CD4-positive, alpha-beta memory T cell (primary cell): Measurements from ENCODE around the gene TMPRSS11B. TPM values are rescaled to one million over a fixed set of nuclear protein-coding genes. Genes with fewer than 3 reads are reported as not detected.
"Not testable (repeated sequence)": the region's sequence is repeated elsewhere in the genome, so short reads cannot be mapped to it uniquely, and the experiment has no call there.

ENCODE experiments used
- CTCF ChIA-PET: fragments of 350-600 bp; sonication (Branson Sonifier 250); formaldehyde crosslinking; loops from one replicate; lab custom pipeline; 2021; ENCODE audit warnings: inconsistent platforms; ENCODE audit not compliant: partially characterized antibody; lab: Charles Lee
- POLR2A ChIA-PET: fragments of 350-600 bp; sonication (Branson Sonifier 250); formaldehyde crosslinking; loops from one replicate; lab custom pipeline; 2021; ENCODE audit not compliant: partially characterized antibody; lab: Charles Lee
- DNase-seq, 5 donors: peaks; one replicate each; pipeline versions ENCODE4 v3.0.0 to v3.0.0-alpha.2; 2020 to 2022; ENCODE audit warnings: mixed read lengths in 1 of 5
- H3K27ac ChIP-seq: one replicate; pipeline ENCODE4 v1.7.0; 2013; ENCODE audit warnings: low read depth, low read length
- H3K27me3 ChIP-seq: 2 replicates; pipeline ENCODE4 v1.7.0; 2013; ENCODE audit warnings: mild to moderate bottlenecking, low read length, moderate library complexity; ENCODE audit not compliant: insufficient read depth
- H3K36me3 ChIP-seq: 2 replicates; pipeline ENCODE4 v1.7.0; 2013; ENCODE audit warnings: mild to moderate bottlenecking, low read length, moderate library complexity; ENCODE audit not compliant: insufficient read depth
- H3K4me1 ChIP-seq: 2 replicates; pipeline ENCODE4 v1.7.0; 2013; ENCODE audit warnings: mild to moderate bottlenecking, low read length, moderate library complexity; ENCODE audit not compliant: insufficient read depth
- H3K4me3 ChIP-seq, 2 donors: one replicate each; pipeline ENCODE4 v1.7.0; 2013; ENCODE audit warnings: low read length in 2 of 2, mild to moderate bottlenecking in 1 of 2
- H3K9me3 ChIP-seq, 2 donors: one replicate each; pipeline ENCODE4 v1.7.0; 2013; ENCODE audit warnings: low read length in 2 of 2, control low read depth in 1 of 2; ENCODE audit not compliant: control insufficient read depth in 1 of 2
- H3K27ac Mint-ChIP-seq, 7 donors: one replicate each; pipeline ENCODE4 v1.8.0; 2020 to 2021; ENCODE audit warnings: mixed read lengths in 7 of 7, mild to moderate bottlenecking in 6 of 7, inconsistent platforms in 3 of 7, moderate library complexity in 3 of 7
- H3K27me3 Mint-ChIP-seq, 2 donors: one replicate each; pipeline ENCODE4 v1.8.0; 2020 to 2021; ENCODE audit warnings: mixed read lengths in 2 of 2
- H3K36me3 Mint-ChIP-seq, 2 donors: one replicate each; pipeline ENCODE4 v1.8.0; 2020 to 2021; ENCODE audit warnings: mixed read lengths in 2 of 2, inconsistent platforms in 1 of 2, mild to moderate bottlenecking in 1 of 2
- H3K4me1 Mint-ChIP-seq, 4 donors: one replicate each; pipeline ENCODE4 v1.8.0; 2020 to 2021; ENCODE audit warnings: mixed read lengths in 4 of 4, mild to moderate bottlenecking in 1 of 4
- H3K4me3 Mint-ChIP-seq, 8 donors: one replicate each; pipeline ENCODE4 v1.8.0; 2020 to 2021; ENCODE audit warnings: mixed read lengths in 8 of 8, mild to moderate bottlenecking in 7 of 8, moderate library complexity in 6 of 8, inconsistent platforms in 3 of 8
- H3K9me3 Mint-ChIP-seq, 8 donors: one replicate each; pipeline ENCODE4 v1.8.0; 2020 to 2021; ENCODE audit warnings: mixed read lengths in 8 of 8, mild to moderate bottlenecking in 5 of 8, inconsistent platforms in 3 of 8, moderate library complexity in 1 of 8
- intact Hi-C: fragments of 100-400 bp; cut with micrococcal nuclease; formaldehyde crosslinking; loops from one replicate; pipeline ENCODE4 v1.15.1; 2023
- polyA plus RNA-seq, 2 donors: library from polyadenylated mRNA; unstranded; fragments of 300-500 nt; fragmentation: Illumina TruSeq; gene quantifications; one replicate each; pipeline ENCODE4 v1.2.3, GENCODE V29; 2021
- total RNA-seq, 2 experiments: library from RNA; stranded (reverse); gene quantifications; one replicate each; pipeline ENCODE4 v1.2.3, GENCODE V29; 2021

TMPRSS11B gene
- total and polyA plus RNA-seq, 4 experiments from 2014 or later: not detected

- Histone ChIP-seq H3K4me3 (no peak overlapping the region), H3K9me3 (no peaks in the 10 kb centered on the region), H3K36me3 (no peaks in the 10 kb centered on the region), H3K27me3 (no peaks in the 10 kb centered on the region), H3K27ac (no peak overlapping the region), H3K4me1 (no peaks in the 10 kb centered on the region)
- DNase-seq: no peak
- intact Hi-C loops: no loop called here
- no peak overlapping the region for H3K4me3 Mint-ChIP-seq
- H3K9me3 Mint-ChIP-seq: peaks cover 0 to 4% (median 0%) of the 10 kb centered on the region in 8 donors
- no peaks in the 10 kb centered on the region for H3K4me1 Mint-ChIP-seq
- H3K27me3 Mint-ChIP-seq: peaks cover 7 to 9% of the 10 kb centered on the region in 2 donors
- ChIA-PET POLR2A (no interaction called here), CTCF (no interaction called here)
- no peak overlapping the region for H3K27ac Mint-ChIP-seq
- no peaks in the 10 kb centered on the region for H3K36me3 Mint-ChIP-seq
Measured at GRCh38 chr4:68218044-68218443, 27.4 kb downstream of the TMPRSS11B start.

- Histone ChIP-seq H3K4me1 (no peaks in the 10 kb centered on the region), H3K27ac (no peak overlapping the region), H3K9me3 (no peaks in the 10 kb centered on the region), H3K36me3 (no peaks in the 10 kb centered on the region), H3K4me3 (no peak overlapping the region), H3K27me3 (no peaks in the 10 kb centered on the region)
- no peaks in the 10 kb centered on the region for H3K36me3 Mint-ChIP-seq
- peaks cover 0 to 2% (median 0%) of the 10 kb centered on the region in 8 donors for H3K9me3 Mint-ChIP-seq
- no peaks in the 10 kb centered on the region for H3K4me1 Mint-ChIP-seq
- ChIA-PET CTCF (no interaction called here), POLR2A (no interaction called here)
- no peak for DNase-seq
- peaks cover 7 to 9% of the 10 kb centered on the region in 2 donors for H3K27me3 Mint-ChIP-seq
- no peak overlapping the region for H3K4me3 Mint-ChIP-seq
- no peak overlapping the region for H3K27ac Mint-ChIP-seq
- intact Hi-C loops: no loop called here
Measured at GRCh38 chr4:68216501-68216900, 29.0 kb downstream of the TMPRSS11B start.

- Mint-ChIP-seq H3K4me3 (no peak overlapping the region), H3K36me3 (no peaks in the 10 kb centered on the region), H3K9me3 (peaks cover 0 to 31% (median 17%) of the 10 kb centered on the region in 8 donors), H3K27ac (peak overlapping the region in 1 of 7 donors; percentile 18), H3K4me1 (no peaks in the 10 kb centered on the region), H3K27me3 (peaks cover 0 to 1% of the 10 kb centered on the region in 2 donors)
- no peaks in the 10 kb centered on the region for H3K4me1 ChIP-seq
- CTCF ChIA-PET: no interaction called here
- no peaks in the 10 kb centered on the region for H3K36me3 ChIP-seq
- POLR2A ChIA-PET: no interaction called here
- no peak overlapping the region for H3K4me3 ChIP-seq
- DNase-seq: no peak
- H3K27ac ChIP-seq: no peak overlapping the region
- no peaks in the 10 kb centered on the region for H3K9me3 ChIP-seq
- H3K27me3 ChIP-seq: no peaks in the 10 kb centered on the region
- intact Hi-C loops: no loop called here
Measured at GRCh38 chr4:68209003-68209402, 36.5 kb downstream of the TMPRSS11B start.

- H3K27ac Mint-ChIP-seq, DNase-seq, H3K4me1 ChIP-seq, H3K36me3 ChIP-seq, H3K36me3 Mint-ChIP-seq, H3K4me1 Mint-ChIP-seq, intact Hi-C loops, CTCF ChIA-PET, H3K27ac ChIP-seq, H3K4me3 ChIP-seq, H3K27me3 Mint-ChIP-seq, H3K27me3 ChIP-seq, H3K9me3 ChIP-seq, H3K9me3 Mint-ChIP-seq, H3K4me3 Mint-ChIP-seq, POLR2A ChIA-PET: not testable (repeated sequence)
Measured at GRCh38 chr4:68194305-68194704, 51.2 kb downstream of the TMPRSS11B start.

GRCh38 chr4:68193194-68193593, 52.3 kb downstream of the TMPRSS11B start:
- Histone ChIP-seq H3K27ac (no peak overlapping the region), H3K4me1 (no peaks in the 10 kb centered on the region), H3K9me3 (no peaks in the 10 kb centered on the region), H3K27me3 (no peaks in the 10 kb centered on the region), H3K4me3 (no peak overlapping the region), H3K36me3 (no peaks in the 10 kb centered on the region)
- intact Hi-C loops: no loop called here
- peaks cover 3 to 6% of the 10 kb centered on the region in 2 donors for H3K27me3 Mint-ChIP-seq
- ChIA-PET POLR2A (no interaction called here), CTCF (no interaction called here)
- DNase-seq: no peak
- H3K36me3 Mint-ChIP-seq: no peaks in the 10 kb centered on the region
- H3K27ac Mint-ChIP-seq: no peak overlapping the region
- no peaks in the 10 kb centered on the region for H3K4me1 Mint-ChIP-seq
- H3K9me3 Mint-ChIP-seq: peaks cover 0 to 6% (median 2%) of the 10 kb centered on the region in 8 donors
- no peak overlapping the region for H3K4me3 Mint-ChIP-seq

- H3K4me3 Mint-ChIP-seq: no peak overlapping the region
- Histone ChIP-seq H3K27ac (no peak overlapping the region), H3K27me3 (no peaks in the 10 kb centered on the region), H3K4me3 (no peak overlapping the region), H3K36me3 (no peaks in the 10 kb centered on the region), H3K4me1 (no peaks in the 10 kb centered on the region), H3K9me3 (no peaks in the 10 kb centered on the region)
- ChIA-PET CTCF (no interaction called here), POLR2A (no interaction called here)
- H3K27ac Mint-ChIP-seq: no peak overlapping the region
- no peaks in the 10 kb centered on the region for H3K36me3 Mint-ChIP-seq
- H3K9me3 Mint-ChIP-seq: no peaks in the 10 kb centered on the region
- intact Hi-C loops: no loop called here
- no peak for DNase-seq
- H3K4me1 Mint-ChIP-seq: no peaks in the 10 kb centered on the region
- peaks cover 6% of the 10 kb centered on the region in 2 donors for H3K27me3 Mint-ChIP-seq
Measured at GRCh38 chr4:68187145-68187544, 58.3 kb downstream of the TMPRSS11B start.

GRCh38 chr4:68184923-68185322, 60.6 kb downstream of the TMPRSS11B start:
- Mint-ChIP-seq H3K27me3 (peaks cover 6% of the 10 kb centered on the region in 2 donors), H3K4me1 (no peaks in the 10 kb centered on the region), H3K9me3 (no peaks in the 10 kb centered on the region), H3K4me3 (no peak overlapping the region), H3K36me3 (no peaks in the 10 kb centered on the region), H3K27ac (no peak overlapping the region)
- intact Hi-C loops: no loop called here
- ChIA-PET POLR2A (no interaction called here), CTCF (interaction anchor here (1.0 to 1.1 kb wide), 2 partner anchors 9 to 11 kb away, joined by 3 to 5 read pairs; no protein-coding TSS in a partner anchor)
- no peak overlapping the region for H3K27ac ChIP-seq
- H3K4me3 ChIP-seq: no peak overlapping the region
- no peak for DNase-seq
- H3K36me3 ChIP-seq: no peaks in the 10 kb centered on the region
- no peaks in the 10 kb centered on the region for H3K4me1 ChIP-seq
- no peaks in the 10 kb centered on the region for H3K27me3 ChIP-seq
- H3K9me3 ChIP-seq: no peaks in the 10 kb centered on the region

GRCh38 chr4:68183417-68183816, 62.1 kb downstream of the TMPRSS11B start:
- no peak overlapping the region for H3K4me3 Mint-ChIP-seq
- H3K27me3 Mint-ChIP-seq: peaks cover 3% of the 10 kb centered on the region in 2 donors
- POLR2A ChIA-PET: no interaction called here
- H3K27ac Mint-ChIP-seq: no peak overlapping the region
- no peaks in the 10 kb centered on the region for H3K36me3 ChIP-seq
- no peaks in the 10 kb centered on the region for H3K27me3 ChIP-seq
- CTCF ChIA-PET: no interaction called here
- H3K9me3 Mint-ChIP-seq: no peaks in the 10 kb centered on the region
- H3K9me3 ChIP-seq: no peaks in the 10 kb centered on the region
- H3K4me1 Mint-ChIP-seq: no peaks in the 10 kb centered on the region
- DNase-seq: no peak
- H3K27ac ChIP-seq: no peak overlapping the region
- no peaks in the 10 kb centered on the region for H3K36me3 Mint-ChIP-seq
- intact Hi-C loops: no loop called here
- H3K4me3 ChIP-seq: no peak overlapping the region
- H3K4me1 ChIP-seq: no peaks in the 10 kb centered on the region
